ENCODE measurements around the gene C3orf80. TPM values are rescaled to one million over a fixed set of nuclear protein-coding genes. Genes with fewer than 3 reads are reported as not detected.

The C3orf80 gene
- total RNA-seq, 5 donors from 2014 or later (not counting 1 experiment from before 2014, with no cell fraction given), result 0.13 to 0.35 (median 0.33) TPM; not detected in 2

- Mint-ChIP-seq H3K4me3 (no peak overlapping the region), H3K27ac (no peak overlapping the region), H3K36me3 (no peaks in the 10 kb centered on the region), H3K27me3 (peaks cover 11 to 16% of the 10 kb centered on the region in 2 donors), H3K4me1 (no peaks in the 10 kb centered on the region), H3K9me3 (peaks cover 0 to 3% (median 0%) of the 10 kb centered on the region in 3 donors)
- Histone ChIP-seq H3K27ac (ENCODE audit: low read length) (no peak overlapping the region), H3K27me3 (replicated peaks in 1 of 2; ENCODE audit: control insufficient read depth in 2 of 2, extremely low read depth in 1 of 2, insufficient read depth in 2 of 2, low read length in 1 of 2) (peaks cover 0 to 2% of the 10 kb centered on the region in 2 experiments), H3K4me1 (ENCODE audit: control insufficient read depth in 1 of 2, extremely low read depth in 1 of 2, insufficient read depth in 2 of 2, low read length in 2 of 2) (no peaks in the 10 kb centered on the region), H3K4me3 (ENCODE audit: control insufficient read depth in 1 of 2, extremely low read depth in 1 of 2, low read length in 1 of 2) (no peak overlapping the region), H3K36me3 (ENCODE audit: control insufficient read depth in 2 of 2, extremely low read depth in 1 of 2, insufficient read depth in 1 of 2, low read length in 1 of 2) (no peaks in the 10 kb centered on the region), H3K9me3 (no peaks in the 10 kb centered on the region)
- ATAC-seq (replicated peaks in 1 of 4), result no peak
- CTCF ChIA-PET, result no interaction called here
- no peak for DNase-seq
- no CpG with 5 or more reads among the region's 4 CpGs for WGBS (ENCODE audit: insufficient coverage)
- POLR2A ChIA-PET, result no interaction called here
Measured at GRCh38 chr3:160183345-160184076, 41.7 kb upstream of the C3orf80 start.

DNA sequence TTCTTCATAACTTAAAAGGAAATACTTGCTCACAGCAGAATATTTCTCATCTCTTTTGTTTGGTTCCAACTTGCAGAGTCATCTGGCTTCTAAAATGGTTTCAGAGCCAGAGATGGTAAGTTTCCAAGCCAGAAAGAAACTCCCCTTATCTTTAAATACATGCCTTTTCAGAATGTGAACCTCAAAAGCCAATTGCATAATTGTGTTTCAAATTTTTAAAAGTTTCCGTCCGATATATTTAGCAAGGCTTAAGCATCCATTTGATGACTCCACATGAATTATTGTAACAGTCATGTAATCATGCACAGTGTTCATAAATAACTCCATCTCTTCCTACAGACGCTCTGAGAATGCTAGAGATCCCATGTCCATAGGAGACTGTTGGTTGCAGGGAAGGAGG lies 40.6 kb upstream of the C3orf80 start:
- CTCF ChIA-PET, result no interaction called here

GRCh38 chr3:160185751-160186150 lies 39.5 kb upstream of the C3orf80 start:
- no peak overlapping the region for H3K4me3 ChIP-seq (ENCODE audit: control insufficient read depth in 1 of 2, extremely low read depth in 1 of 2, low read length in 1 of 2)
- H3K36me3 ChIP-seq (ENCODE audit: control insufficient read depth in 2 of 2, extremely low read depth in 1 of 2, insufficient read depth in 1 of 2, low read length in 1 of 2), result no peaks in the 10 kb centered on the region
- DNase-seq, result no peak
- peaks cover 4 to 13% of the 10 kb centered on the region in 2 donors for H3K27me3 Mint-ChIP-seq
- H3K27ac ChIP-seq (ENCODE audit: low read length), result no peak overlapping the region
- no peaks in the 10 kb centered on the region for H3K9me3 ChIP-seq
- H3K27me3 ChIP-seq (replicated peaks in 1 of 2; ENCODE audit: control insufficient read depth in 2 of 2, extremely low read depth in 1 of 2, insufficient read depth in 2 of 2, low read length in 1 of 2), result no peaks in the 10 kb centered on the region
- no peak for ATAC-seq (replicated peaks in 1 of 4)
- peaks cover 0 to 4% (median 0%) of the 10 kb centered on the region in 3 donors for H3K9me3 Mint-ChIP-seq
- H3K4me3 Mint-ChIP-seq, result no peak overlapping the region
- H3K4me1 Mint-ChIP-seq, result no peaks in the 10 kb centered on the region
- H3K36me3 Mint-ChIP-seq, result no peaks in the 10 kb centered on the region
- CTCF ChIA-PET, result interaction anchor here (0.5 to 0.7 kb wide), 2 partner anchors 21 to 43 kb away, joined by 3 to 4 read pairs; no protein-coding TSS in a partner anchor
- no peaks in the 10 kb centered on the region for H3K4me1 ChIP-seq (ENCODE audit: control insufficient read depth in 1 of 2, extremely low read depth in 1 of 2, insufficient read depth in 2 of 2, low read length in 2 of 2)
- H3K27ac Mint-ChIP-seq, result no peak overlapping the region
- POLR2A ChIA-PET, result no interaction called here

More for the DNA sequence above, 40.6 kb upstream of the C3orf80 start:
- no peak for DNase-seq
- POLR2A ChIA-PET, result no interaction called here
- Mint-ChIP-seq H3K27ac (no peak overlapping the region), H3K27me3 (peaks cover 9 to 17% of the 10 kb centered on the region in 2 donors), H3K4me3 (no peak overlapping the region), H3K36me3 (no peaks in the 10 kb centered on the region), H3K9me3 (peaks cover 0 to 4% (median 0%) of the 10 kb centered on the region in 3 donors), H3K4me1 (no peaks in the 10 kb centered on the region)
- no CpG with 5 or more reads among the region's 3 CpGs for WGBS (ENCODE audit: insufficient coverage)
- no peak overlapping the region for H3K4me3 ChIP-seq (ENCODE audit: control insufficient read depth in 1 of 2, extremely low read depth in 1 of 2, low read length in 1 of 2)
- no peak overlapping the region for H3K27ac ChIP-seq (ENCODE audit: low read length)
- peaks cover 0 to 2% of the 10 kb centered on the region in 2 experiments for H3K27me3 ChIP-seq (replicated peaks in 1 of 2; ENCODE audit: control insufficient read depth in 2 of 2, extremely low read depth in 1 of 2, insufficient read depth in 2 of 2, low read length in 1 of 2)
- H3K4me1 ChIP-seq (ENCODE audit: control insufficient read depth in 1 of 2, extremely low read depth in 1 of 2, insufficient read depth in 2 of 2, low read length in 2 of 2), result no peaks in the 10 kb centered on the region
- ATAC-seq (replicated peaks in 1 of 4), result no peak
- H3K9me3 ChIP-seq, result no peaks in the 10 kb centered on the region
- no peaks in the 10 kb centered on the region for H3K36me3 ChIP-seq (ENCODE audit: control insufficient read depth in 2 of 2, extremely low read depth in 1 of 2, insufficient read depth in 1 of 2, low read length in 1 of 2)

- no peaks in the 10 kb centered on the region for H3K36me3 Mint-ChIP-seq
- no peaks in the 10 kb centered on the region for H3K4me1 Mint-ChIP-seq
- ATAC-seq (replicated peaks in 1 of 4), result no peak
- peaks cover 2 to 8% of the 10 kb centered on the region in 2 donors for H3K27me3 Mint-ChIP-seq
- Histone ChIP-seq H3K27me3 (replicated peaks in 1 of 2; ENCODE audit: control insufficient read depth in 2 of 2, extremely low read depth in 1 of 2, insufficient read depth in 2 of 2, low read length in 1 of 2) (no peaks in the 10 kb centered on the region), H3K9me3 (no peaks in the 10 kb centered on the region), H3K4me1 (ENCODE audit: control insufficient read depth in 1 of 2, extremely low read depth in 1 of 2, insufficient read depth in 2 of 2, low read length in 2 of 2) (no peaks in the 10 kb centered on the region), H3K4me3 (ENCODE audit: control insufficient read depth in 1 of 2, extremely low read depth in 1 of 2, low read length in 1 of 2) (no peak overlapping the region), H3K27ac (ENCODE audit: low read length) (no peak overlapping the region), H3K36me3 (ENCODE audit: control insufficient read depth in 2 of 2, extremely low read depth in 1 of 2, insufficient read depth in 1 of 2, low read length in 1 of 2) (no peaks in the 10 kb centered on the region)
- WGBS (ENCODE audit: insufficient coverage), result no CpG with 5 or more reads among the region's 2 CpGs
- no peak for DNase-seq
- H3K27ac Mint-ChIP-seq, result no peak overlapping the region
- no peak overlapping the region for H3K4me3 Mint-ChIP-seq
- H3K9me3 Mint-ChIP-seq, result peaks cover 0 to 4% (median 0%) of the 10 kb centered on the region in 3 donors
- ChIA-PET POLR2A (no interaction called here), CTCF (no interaction called here)
Measured at GRCh38 chr3:160187288-160187687, 37.9 kb upstream of the C3orf80 start.

- peaks cover 2 to 3% of the 10 kb centered on the region in 2 donors for H3K27me3 Mint-ChIP-seq
- ChIA-PET POLR2A (no interaction called here), CTCF (interaction anchor here in 1 of 2 donors (0.6 kb wide), 1 partner anchor 221 kb away, joined by 5 read pairs; no protein-coding TSS in a partner anchor)
- H3K4me3 ChIP-seq (ENCODE audit: control insufficient read depth in 1 of 2, extremely low read depth in 1 of 2, low read length in 1 of 2), result no peak overlapping the region
- H3K27me3 ChIP-seq (replicated peaks in 1 of 2; ENCODE audit: control insufficient read depth in 2 of 2, extremely low read depth in 1 of 2, insufficient read depth in 2 of 2, low read length in 1 of 2), result peaks cover 0 to 5% of the 10 kb centered on the region in 2 experiments
- no peaks in the 10 kb centered on the region for H3K36me3 Mint-ChIP-seq
- no peaks in the 10 kb centered on the region for H3K4me1 ChIP-seq (ENCODE audit: control insufficient read depth in 1 of 2, extremely low read depth in 1 of 2, insufficient read depth in 2 of 2, low read length in 2 of 2)
- H3K9me3 Mint-ChIP-seq, result peaks cover 0 to 4% (median 0%) of the 10 kb centered on the region in 3 donors
- no peaks in the 10 kb centered on the region for H3K9me3 ChIP-seq
- 67% methylated on average over 1 of the region's 1 CpG for WGBS (ENCODE audit: insufficient coverage)
- no peak overlapping the region for H3K27ac ChIP-seq (ENCODE audit: low read length)
- H3K4me1 Mint-ChIP-seq, result no peaks in the 10 kb centered on the region
- DNase-seq (no peak), ATAC-seq (replicated peaks in 1 of 4) (no peak)
- no peaks in the 10 kb centered on the region for H3K36me3 ChIP-seq (ENCODE audit: control insufficient read depth in 2 of 2, extremely low read depth in 1 of 2, insufficient read depth in 1 of 2, low read length in 1 of 2)
- H3K27ac Mint-ChIP-seq, result no peak overlapping the region
- no peak overlapping the region for H3K4me3 Mint-ChIP-seq
Measured at GRCh38 chr3:160192310-160193029, 32.8 kb upstream of the C3orf80 start.

- Histone ChIP-seq H3K27ac (ENCODE audit: low read length) (no peak overlapping the region), H3K36me3 (ENCODE audit: control insufficient read depth in 2 of 2, extremely low read depth in 1 of 2, insufficient read depth in 1 of 2, low read length in 1 of 2) (no peaks in the 10 kb centered on the region), H3K4me1 (ENCODE audit: control insufficient read depth in 1 of 2, extremely low read depth in 1 of 2, insufficient read depth in 2 of 2, low read length in 2 of 2) (no peaks in the 10 kb centered on the region), H3K27me3 (replicated peaks in 1 of 2; ENCODE audit: control insufficient read depth in 2 of 2, extremely low read depth in 1 of 2, insufficient read depth in 2 of 2, low read length in 1 of 2) (peaks cover 0 to 5% of the 10 kb centered on the region in 2 experiments), H3K4me3 (ENCODE audit: control insufficient read depth in 1 of 2, extremely low read depth in 1 of 2, low read length in 1 of 2) (no peak overlapping the region), H3K9me3 (no peaks in the 10 kb centered on the region)
- ChIA-PET CTCF (no interaction called here), POLR2A (no interaction called here)
- H3K4me3 Mint-ChIP-seq, result no peak overlapping the region
- H3K9me3 Mint-ChIP-seq, result no peaks in the 10 kb centered on the region
- no peak for DNase-seq
- WGBS (ENCODE audit: insufficient coverage), result 100% methylated on average over 1 of the region's 6 CpGs
- no peaks in the 10 kb centered on the region for H3K4me1 Mint-ChIP-seq
- no peaks in the 10 kb centered on the region for H3K36me3 Mint-ChIP-seq
- peaks cover 0 to 2% of the 10 kb centered on the region in 2 donors for H3K27me3 Mint-ChIP-seq
- H3K27ac Mint-ChIP-seq, result no peak overlapping the region
- no peak for ATAC-seq (replicated peaks in 1 of 4)
Measured at GRCh38 chr3:160193644-160194192, 31.5 kb upstream of the C3orf80 start.

Measured in T-cell (primary cell).